RPMI8226 (cell line): ENCODE results near the gene PIP5K1B.
"Not testable (repeated sequence)": the region's sequence is repeated elsewhere in the genome, so short reads cannot be mapped to it uniquely, and the experiment has no call there.

ENCODE experiments used
- DNase-seq: peaks from one replicate; pipeline ENCODE4 v3.0.0-alpha.2; 2015

The PIP5K1B gene

GRCh38 chr9:69040646-69041045 is 335.6 kb downstream of the PIP5K1B start:
- DNase-seq = no peak

DNA sequence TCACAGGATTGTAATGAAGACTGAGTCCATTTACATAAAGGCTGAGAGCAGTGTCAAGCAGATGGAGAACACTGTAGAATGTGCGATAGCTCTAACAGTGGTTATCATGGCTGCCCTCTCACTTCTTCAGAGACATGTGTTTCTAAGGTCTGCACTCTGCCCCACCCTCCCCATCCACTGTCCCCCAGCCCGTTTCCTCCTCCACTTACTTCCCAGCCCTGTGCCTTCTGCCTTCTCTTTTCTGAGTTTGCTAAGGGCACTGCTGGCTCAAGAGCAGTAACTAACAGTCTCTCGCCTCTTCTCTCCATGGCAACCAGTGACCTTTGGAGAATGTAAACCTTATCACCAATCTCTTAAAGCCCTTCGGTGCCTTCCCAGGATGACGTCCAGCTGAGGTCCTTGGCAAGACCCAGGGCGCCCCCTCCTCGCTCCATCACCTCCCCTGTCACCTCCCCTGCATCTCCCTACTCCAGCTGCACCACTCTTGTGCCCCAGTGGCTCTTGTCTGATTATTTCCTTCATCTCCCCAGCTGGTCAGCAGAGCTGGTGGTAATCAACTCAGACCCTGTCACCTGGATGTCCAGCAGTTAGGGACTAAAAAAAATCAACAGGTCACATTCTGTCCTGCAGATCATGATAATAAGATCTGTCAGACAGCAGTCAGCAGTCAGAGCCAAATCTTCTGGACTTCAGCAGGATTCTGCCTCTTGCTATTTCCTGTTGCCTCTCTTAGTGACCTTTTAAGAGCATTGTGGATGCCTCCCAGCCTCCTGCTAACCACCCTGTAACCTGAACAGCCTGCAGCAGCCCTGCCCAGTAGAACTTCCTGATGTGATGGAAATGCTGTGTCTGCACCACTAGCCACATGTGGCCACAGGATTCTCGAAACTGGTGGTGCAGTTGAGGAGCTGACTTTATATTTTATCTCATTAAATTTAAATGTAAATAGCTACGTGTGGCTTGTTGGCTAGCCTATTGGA is 339.5 kb downstream of the PIP5K1B start:
- DNase-seq = peak; percentile 90

- DNase-seq = no peak
These were observed 340.8 kb downstream of the PIP5K1B start for GRCh38 chr9:69045821-69046220.

DNA sequence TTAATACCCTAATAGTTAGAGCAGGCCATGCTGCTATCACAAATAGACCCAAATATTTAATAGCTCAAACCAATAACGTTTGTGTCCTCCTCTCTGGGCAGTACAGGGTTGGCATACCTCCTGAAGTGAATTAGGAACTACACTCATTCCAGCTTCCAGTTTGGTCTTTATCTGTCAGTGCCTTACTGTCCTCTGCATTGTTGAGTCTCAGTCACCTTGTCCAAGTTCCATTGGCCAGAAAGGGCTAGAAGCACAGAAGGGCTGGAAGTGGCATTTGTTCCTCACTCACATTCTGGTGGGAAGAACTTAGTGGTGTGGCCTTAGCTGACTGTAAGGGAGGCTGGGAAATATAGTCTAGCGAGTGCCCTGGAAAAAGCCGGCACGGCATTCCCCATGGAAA is 341.7 kb downstream of the PIP5K1B start:
- no peak for DNase-seq

DNA sequence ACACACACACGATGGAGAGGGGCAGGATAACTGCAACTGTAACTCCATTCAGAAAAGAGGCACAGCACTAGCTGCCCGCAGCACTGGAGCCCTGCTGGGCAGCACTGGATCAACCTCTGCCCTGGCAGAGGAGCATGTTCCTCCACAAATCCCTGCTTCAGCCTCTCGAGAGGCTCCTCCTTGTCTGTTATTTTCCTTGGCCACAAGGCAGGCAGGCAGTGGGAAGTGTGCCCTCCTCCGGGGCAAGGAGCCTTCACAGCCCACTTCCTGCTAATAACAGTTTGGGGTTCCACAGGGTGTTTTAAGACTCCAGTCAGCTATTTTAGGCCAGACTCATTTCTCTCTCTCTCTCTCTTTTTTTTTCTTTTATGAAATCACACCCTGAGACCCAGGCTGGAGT is 342.3 kb downstream of the PIP5K1B start:
- DNase-seq = no peak

DNA sequence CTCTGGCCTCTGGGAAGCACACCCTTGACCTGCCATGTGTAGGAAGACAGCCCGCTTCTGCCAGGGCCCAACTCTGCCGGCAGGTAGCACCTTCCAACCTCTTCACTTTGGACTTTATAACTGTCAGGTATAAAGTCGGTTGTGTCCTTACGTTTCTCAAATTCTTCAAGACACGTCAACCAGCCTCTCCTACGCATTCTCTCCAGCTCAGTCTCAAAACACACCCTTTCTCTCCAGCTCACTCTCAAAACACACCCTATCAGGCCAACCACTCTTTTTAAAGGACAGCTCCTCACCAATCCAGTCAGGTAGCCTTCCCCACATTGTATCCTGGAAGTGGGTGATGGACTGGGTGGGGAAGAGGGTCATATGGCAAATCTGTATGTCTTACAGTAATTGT is 344.1 kb downstream of the PIP5K1B start:
- no peak for DNase-seq

DNA sequence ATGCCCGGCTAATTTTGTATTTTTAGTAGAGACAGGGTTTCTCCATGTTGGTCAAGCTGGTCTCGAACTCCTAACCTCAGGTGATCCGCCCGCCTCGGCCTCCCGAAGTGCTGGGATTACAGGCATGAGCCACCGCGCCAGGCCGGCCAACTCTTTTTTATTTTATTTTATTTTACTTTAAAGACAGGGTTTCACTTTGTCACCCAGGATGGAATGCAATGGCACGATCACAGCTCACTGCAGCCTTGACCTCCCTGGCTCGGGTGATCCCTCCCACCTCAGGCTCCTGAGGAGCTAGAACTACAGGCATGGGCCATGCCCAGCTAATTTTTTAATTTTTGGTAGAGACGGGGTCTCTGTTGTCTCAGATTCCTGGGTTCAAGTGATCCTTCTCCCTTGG is 345.9 kb downstream of the PIP5K1B start:
- not testable (repeated sequence) for DNase-seq

- DNase-seq = no peak
These were observed 349.9 kb downstream of the PIP5K1B start for GRCh38 chr9:69054989-69055388.

GRCh38 chr9:69056191-69056815 is 351.3 kb downstream of the PIP5K1B start:
- DNase-seq = no peak

DNA sequence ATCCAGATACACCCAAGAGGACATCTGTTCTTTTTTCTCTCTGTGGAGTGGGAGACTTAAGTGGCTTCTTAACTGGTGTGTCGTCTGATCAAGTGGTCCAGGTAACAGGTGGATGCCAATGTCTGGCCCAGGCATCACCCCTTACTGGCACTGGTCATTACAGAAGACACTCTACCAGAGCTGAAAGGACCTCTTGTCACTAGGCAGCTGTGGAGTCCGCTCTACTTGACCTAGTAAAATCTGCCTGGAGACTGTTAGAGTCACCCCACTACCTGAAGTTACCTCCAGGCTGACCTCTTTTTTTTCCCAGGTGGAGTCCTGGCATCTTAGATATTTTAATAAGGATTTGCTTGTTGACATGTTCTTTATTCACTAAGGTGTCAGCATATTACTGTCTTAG is 353.1 kb downstream of the PIP5K1B start:
- no peak for DNase-seq
